OCI-LY1 (cell line): ENCODE results near the gene LRP1-AS.

ENCODE experiments used
- CTCF ChIP-seq: fragments of 200-600 bp; sonication (generic), shearing (Covaris generic); IDR thresholded peaks from 2 replicates; pipeline ENCODE4 v1.5.1; 2017; ENCODE audit warnings: mild to moderate bottlenecking, antibody characterized with exemption, low read length, moderate library complexity, mixed read lengths
- EZH2 ChIP-seq: fragments of 200-600 bp; sonication (generic), shearing (Covaris generic); IDR thresholded peaks from 2 replicates; pipeline ENCODE4 v1.8.0; 2017; ENCODE audit warnings: borderline replicate concordance, mixed run types, mild to moderate bottlenecking, antibody characterized with exemption, low read length, moderate library complexity, mixed read lengths

GRCh38 chr12:57193706-57194245 lies 46.4 kb upstream of the LRP1-AS start:
- TF ChIP-seq CTCF (no peak), EZH2 (no peak)
